H9 (cell line): ENCODE measurements around the gene SLC22A12. TPM values are rescaled to one million over a fixed set of nuclear protein-coding genes. Genes with fewer than 3 reads are reported as not detected.

Experiments used
- DNase-seq: peaks from one replicate; pipeline ENCODE4 v3.0.0-alpha.2; 2017
- H2AFZ ChIP-seq: one replicate; pipeline ENCODE4 v1.6.1; 2013; ENCODE audit warnings: mild to moderate bottlenecking, low read length, control low read depth, moderate library complexity
- H2AK5ac ChIP-seq: 2 replicates; pipeline ENCODE4 v1.6.1; 2013; ENCODE audit warnings: low read length, control low read depth, mixed read lengths; ENCODE audit not compliant: insufficient read length
- H2BK120ac ChIP-seq: one replicate; pipeline ENCODE4 v1.6.1; 2013; ENCODE audit warnings: low read depth, mild to moderate bottlenecking, low read length, control low read depth, inconsistent platforms; ENCODE audit not compliant: poor library complexity, severe bottlenecking
- H2BK12ac ChIP-seq: 2 replicates; pipeline ENCODE4 v1.6.1; 2013; ENCODE audit warnings: low read length, control low read depth, mixed read lengths, low read depth; ENCODE audit not compliant: insufficient read length
- H2BK15ac ChIP-seq: 2 replicates; pipeline ENCODE4 v1.6.1; 2013; ENCODE audit warnings: low read depth, low read length, control low read depth
- H2BK20ac ChIP-seq: one replicate; pipeline ENCODE4 v1.6.1; 2013; ENCODE audit warnings: low read depth, mild to moderate bottlenecking, low read length, control low read depth, inconsistent platforms; ENCODE audit not compliant: poor library complexity, severe bottlenecking
- H2BK5ac ChIP-seq: 2 replicates; pipeline ENCODE4 v1.6.1; 2013; ENCODE audit warnings: low read length, control low read depth, mixed read lengths; ENCODE audit not compliant: insufficient read length
- H3K14ac ChIP-seq: 2 replicates; pipeline ENCODE4 v1.6.1; 2013; ENCODE audit warnings: low read length, control low read depth; ENCODE audit not compliant: insufficient read depth
- H3K18ac ChIP-seq: 2 replicates; pipeline ENCODE4 v1.6.1; 2013; ENCODE audit warnings: low read depth, mild to moderate bottlenecking, mixed read lengths, low read length, control low read depth; ENCODE audit not compliant: insufficient read length
- H3K23ac ChIP-seq: 2 replicates; pipeline ENCODE4 v1.6.1; 2013; ENCODE audit warnings: low read length, control low read depth, mixed read lengths, low read depth; ENCODE audit not compliant: insufficient read length
- H3K23me2 ChIP-seq: 2 replicates; pipeline ENCODE4 v1.6.1; 2013; ENCODE audit warnings: low read depth, mild to moderate bottlenecking, mixed read lengths, low read length, control low read depth; ENCODE audit not compliant: insufficient read length, poor library complexity, severe bottlenecking
- H3K27ac ChIP-seq: 2 replicates; pipeline ENCODE4 v1.5.1; 2013; ENCODE audit warnings: low read length, control low read depth, mixed read lengths, low read depth; ENCODE audit not compliant: insufficient read length
- H3K27me3 ChIP-seq: 2 replicates; pipeline ENCODE4 v1.6.1; 2013; ENCODE audit warnings: low read length, control low read depth, inconsistent platforms; ENCODE audit not compliant: insufficient read depth
- H3K4ac ChIP-seq: 2 replicates; pipeline ENCODE4 v1.6.1; 2013; ENCODE audit warnings: low read depth, mild to moderate bottlenecking, control low read depth, inconsistent platforms, low read length, moderate library complexity
- H3K4me1 ChIP-seq: 2 replicates; pipeline ENCODE4 v1.6.1; 2013; ENCODE audit warnings: low read length, control low read depth, inconsistent platforms; ENCODE audit not compliant: insufficient read depth
- H3K4me2 ChIP-seq: 2 replicates; pipeline ENCODE4 v1.6.1; 2013; ENCODE audit warnings: low read length, control low read depth, mixed read lengths; ENCODE audit not compliant: insufficient read length, insufficient read depth
- H3K56ac ChIP-seq: 2 replicates; pipeline ENCODE4 v1.6.1; 2013; ENCODE audit warnings: low read depth, mild to moderate bottlenecking, mixed read lengths, low read length, control low read depth; ENCODE audit not compliant: insufficient read length
- H3K79me1 ChIP-seq: 2 replicates; pipeline ENCODE4 v1.6.1; 2013; ENCODE audit warnings: low read depth, mild to moderate bottlenecking, moderate library complexity, low read length, control low read depth, inconsistent platforms; ENCODE audit not compliant: insufficient read depth, poor library complexity, severe bottlenecking
- H3K79me2 ChIP-seq: 2 replicates; pipeline ENCODE4 v1.6.1; 2013; ENCODE audit warnings: low read length, control low read depth, inconsistent platforms; ENCODE audit not compliant: insufficient read depth
- H3K9ac ChIP-seq: 2 replicates; pipeline ENCODE4 v1.6.1; 2013; ENCODE audit warnings: low read length, control low read depth, mixed read lengths; ENCODE audit not compliant: insufficient read length; ENCODE audit errors: extremely low read depth
- H3K9me3 ChIP-seq: one replicate; pipeline ENCODE4 v1.6.1; 2013; ENCODE audit warnings: low read depth, low read length, inconsistent platforms; ENCODE audit not compliant: control insufficient read depth
- H3T11ph ChIP-seq: one replicate; pipeline ENCODE4 v1.6.1; 2013; ENCODE audit warnings: mild to moderate bottlenecking, low read length, control low read depth, inconsistent platforms
- H4K20me1 ChIP-seq: one replicate; pipeline ENCODE4 v1.6.1; 2013; ENCODE audit not compliant: control insufficient read depth, insufficient read length, insufficient read depth
- H4K5ac ChIP-seq: 2 replicates; pipeline ENCODE4 v1.6.1; 2013; ENCODE audit warnings: low read depth, mild to moderate bottlenecking, mixed read lengths, low read length, control low read depth; ENCODE audit not compliant: insufficient read length
- H4K8ac ChIP-seq: replicated peaks from 2 replicates; pipeline ENCODE4 v1.6.1; 2013; ENCODE audit warnings: low read length, control low read depth, mixed read lengths, low read depth; ENCODE audit not compliant: insufficient read length
- H4K91ac ChIP-seq: 2 replicates; pipeline ENCODE4 v1.6.1; 2013; ENCODE audit warnings: low read depth, mild to moderate bottlenecking, moderate library complexity, mixed read lengths, low read length, control low read depth; ENCODE audit not compliant: insufficient read length
- H3K27ac Mint-ChIP-seq, 3 experiments: 2 replicates in 2 of 3; 3 replicates in 1 of 3; pipeline ENCODE4 v1.8.0; 2020 to 2021; ENCODE audit warnings: mixed read lengths in 3 of 3, mild to moderate bottlenecking in 1 of 3, moderate library complexity in 1 of 3
- H3K27me3 Mint-ChIP-seq: 2 replicates; pipeline ENCODE4 v1.8.0; 2021; ENCODE audit warnings: low read depth, mild to moderate bottlenecking, moderate library complexity, mixed read lengths
- H3K36me3 Mint-ChIP-seq, 3 experiments: 2 replicates in 2 of 3; 3 replicates in 1 of 3; pipeline ENCODE4 v1.8.0; 2020 to 2021; ENCODE audit warnings: low read depth in 3 of 3, mixed read lengths in 3 of 3; ENCODE audit not compliant: insufficient read depth in 1 of 3
- H3K4me1 Mint-ChIP-seq, 2 experiments: 2 replicates each; pipeline ENCODE4 v1.8.0; 2020; ENCODE audit warnings: mixed read lengths in 2 of 2
- H3K4me3 Mint-ChIP-seq, 2 experiments: 2 replicates in 1 of 2; 3 replicates in 1 of 2; pipeline ENCODE4 v1.8.0; 2020 to 2021; ENCODE audit warnings: mild to moderate bottlenecking in 2 of 2, mixed read lengths in 2 of 2, moderate library complexity in 1 of 2
- H3K9me3 Mint-ChIP-seq, 2 experiments: 2 replicates in 1 of 2; 3 replicates in 1 of 2; pipeline ENCODE4 v1.8.0; 2020; ENCODE audit warnings: mild to moderate bottlenecking in 2 of 2, mixed read lengths in 2 of 2, moderate library complexity in 1 of 2
- CTCF ChIP-seq: fragments of 200-600 bp; sonication (generic); conservative IDR thresholded peaks from 3 replicates; pipeline ENCODE4 v1.8.0; 2021; ENCODE audit warnings: antibody characterized with exemption, mild to moderate bottlenecking
- WGBS: extraction: QIAGEN DNeasy Blood & Tissue Kit; methylation state at CpG from one replicate; pipeline ENCODE4 v1.1.7; 2013; ENCODE audit warnings: missing lambda C conversion rate, low lambda C conversion rate, mixed read lengths; ENCODE audit not compliant: insufficient read length; ENCODE audit errors: extremely low coverage; 5-methylcytosine and 5-hydroxymethylcytosine counted together
- total RNA-seq: library from RNA; stranded (reverse); gene quantifications from 2 replicates; pipeline ENCODE4 v1.2.1, GENCODE V29; 2021

Gene SLC22A12
- total RNA-seq, 1 experiment from 2014 or later = not detected

- no peak overlapping the region for H4K5ac ChIP-seq
- H4K20me1 ChIP-seq = no peaks in the 10 kb centered on the region
- H3K23me2 ChIP-seq = no peaks in the 10 kb centered on the region
- peak overlapping the region in 1 of 3 experiments; percentile 79; a peak in 1 of 7 replicates for H3K27ac Mint-ChIP-seq
- H3K4me1 Mint-ChIP-seq = peaks cover 13 to 27% of the 10 kb centered on the region in 2 experiments
- no peak overlapping the region for H3K9ac ChIP-seq
- no peak overlapping the region for H3K27ac ChIP-seq
- H3K79me1 ChIP-seq = no peaks in the 10 kb centered on the region
- H3K14ac ChIP-seq = no peak overlapping the region
- H2BK15ac ChIP-seq = no peak overlapping the region
- H3K4me1 ChIP-seq = no peaks in the 10 kb centered on the region
- no peak overlapping the region for H3K4me2 ChIP-seq
- no peak overlapping the region for H2BK5ac ChIP-seq
- no peak overlapping the region for H3K23ac ChIP-seq
- H3K79me2 ChIP-seq = no peaks in the 10 kb centered on the region
- no peak overlapping the region for H2AFZ ChIP-seq
- H3K18ac ChIP-seq = no peak overlapping the region
- TF ChIP-seq CTCF = no peak
- H2BK20ac ChIP-seq = no peak overlapping the region
- WGBS = no CpG with 5 or more reads among the region's 5 CpGs
- H3K36me3 Mint-ChIP-seq = peaks cover 0 to 7% (median 0%) of the 10 kb centered on the region in 3 experiments; a peak in 3 of 7 replicates
- no peaks in the 10 kb centered on the region for H3K27me3 ChIP-seq
- H4K8ac ChIP-seq = no peak overlapping the region
- no peak for DNase-seq
- peaks cover 2% of the 10 kb centered on the region for H3K27me3 Mint-ChIP-seq
- no peak overlapping the region for H2BK120ac ChIP-seq
- H3K9me3 ChIP-seq = no peaks in the 10 kb centered on the region
- no peak overlapping the region for H3K4me3 Mint-ChIP-seq
- H3T11ph ChIP-seq = no peak overlapping the region
- H3K56ac ChIP-seq = no peak overlapping the region
- no peak overlapping the region for H2AK5ac ChIP-seq
- H3K4ac ChIP-seq = no peak overlapping the region
- H4K91ac ChIP-seq = no peak overlapping the region
- H3K9me3 Mint-ChIP-seq = no peaks in the 10 kb centered on the region
- H2BK12ac ChIP-seq = no peak overlapping the region
These were observed 30.4 kb downstream of the SLC22A12 start for GRCh38 chr11:64621283-64622019.
